Common myeloid progenitor, CD34-positive (primary cell): ENCODE results near the gene B3GNT5.

Experiments used
- CTCF ChIA-PET: fragments of 350-600 bp; sonication (Branson Sonifier 250); formaldehyde crosslinking; loops from one replicate; lab custom pipeline; 2021; ENCODE audit warnings: antibody characterized with exemption; lab: Charles Lee
- POLR2A ChIA-PET: fragments of 350-600 bp; sonication (Branson Sonifier 250); formaldehyde crosslinking; loops from one replicate; lab custom pipeline; 2021; ENCODE audit warnings: antibody characterized with exemption; lab: Charles Lee
- DNase-seq, 3 donors: peaks; one replicate each; pipeline versions ENCODE4 v3.0.0 to v3.0.0-alpha.2; 2013
- H3K27ac ChIP-seq, 2 experiments: 1 replicate in 1 of 2; 2 replicates in 1 of 2; pipeline ENCODE4 v1.7.0; 2013; ENCODE audit warnings: inconsistent platforms in 2 of 2, low read length in 2 of 2, mild to moderate bottlenecking in 2 of 2, low read depth in 1 of 2, moderate library complexity in 1 of 2; ENCODE audit not compliant: severe bottlenecking in 2 of 2, insufficient read depth in 1 of 2, poor library complexity in 1 of 2
- H3K27me3 ChIP-seq, 5 experiments: replicated peaks in 2 of 5; 1 replicate in 3 of 5; 2 replicates in 2 of 5; pipeline versions ENCODE4 v1.6.1 to v1.7.0; 2013; ENCODE audit warnings: low read length in 4 of 5, mild to moderate bottlenecking in 2 of 5, moderate library complexity in 2 of 5, inconsistent platforms in 1 of 5; ENCODE audit not compliant: insufficient read depth in 5 of 5, control insufficient read depth in 4 of 5
- H3K36me3 ChIP-seq, 4 experiments: 1 replicate in 2 of 4; 2 replicates in 2 of 4; pipeline versions ENCODE4 v1.6.1 to v1.7.0; 2013; ENCODE audit warnings: low read length in 3 of 4, control low read depth in 1 of 4, mild to moderate bottlenecking in 1 of 4; ENCODE audit not compliant: control insufficient read depth in 4 of 4, insufficient read depth in 4 of 4
- H3K4me1 ChIP-seq, 4 experiments: 1 replicate in 3 of 4; 2 replicates in 1 of 4; pipeline versions ENCODE4 v1.6.1 to v1.7.1; 2013; ENCODE audit warnings: low read length in 3 of 4, mild to moderate bottlenecking in 3 of 4, control low read depth in 1 of 4, inconsistent platforms in 1 of 4, moderate library complexity in 1 of 4; ENCODE audit not compliant: control insufficient read depth in 4 of 4, insufficient read depth in 4 of 4; ENCODE audit errors: control extremely low read depth in 1 of 4
- H3K4me3 ChIP-seq, 7 experiments: 1 replicate in 4 of 7; 2 replicates in 3 of 7; pipeline versions ENCODE4 v1.5.1 to v1.7.0; 2013; ENCODE audit warnings: mild to moderate bottlenecking in 7 of 7, low read length in 6 of 7, moderate library complexity in 6 of 7, inconsistent platforms in 2 of 7, low read depth in 2 of 7, control low read depth in 1 of 7; ENCODE audit not compliant: insufficient read depth in 4 of 7, control insufficient read depth in 1 of 7; ENCODE audit errors: extremely low read depth in 1 of 7
- H3K9me3 ChIP-seq, 5 experiments: 1 replicate in 4 of 5; 2 replicates in 1 of 5; pipeline versions ENCODE4 v1.6.1 to v1.7.1; 2013; ENCODE audit warnings: low read length in 4 of 5, mild to moderate bottlenecking in 2 of 5, inconsistent platforms in 1 of 5, low read depth in 1 of 5, moderate library complexity in 1 of 5; ENCODE audit not compliant: control insufficient read depth in 4 of 5, insufficient read depth in 2 of 5; ENCODE audit errors: control extremely low read depth in 1 of 5
- WGBS: methylation state at CpG from one replicate; pipeline ENCODE4 v1.1.5; 2013; ENCODE audit not compliant: insufficient coverage; 5-methylcytosine and 5-hydroxymethylcytosine counted together

Gene B3GNT5

DNA sequence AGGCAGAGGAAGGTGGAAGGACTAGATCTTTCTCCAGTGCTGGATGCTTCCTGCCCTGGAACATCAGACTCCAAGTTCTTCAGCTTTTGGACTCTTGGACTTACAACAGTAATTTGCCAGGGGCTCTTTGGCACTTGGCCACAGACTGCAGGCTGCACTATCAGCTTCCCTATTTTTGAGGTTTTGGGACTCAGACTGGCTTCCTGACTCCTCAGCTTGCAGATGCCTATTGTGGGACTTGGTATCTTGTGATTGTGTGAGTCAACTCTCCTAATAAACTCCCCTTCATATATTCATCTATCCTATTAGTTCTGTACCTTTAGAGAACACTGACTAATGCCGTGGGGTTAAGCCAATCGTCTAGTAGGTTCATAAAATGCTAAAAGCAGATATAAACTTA lies 8.8 kb upstream of the B3GNT5 start:
- DNase-seq = peak; percentile 90 to 95 (median 94)
- no CpG with 5 or more reads among the region's 2 CpGs for WGBS
- Histone ChIP-seq H3K9me3 (peaks cover 0 to 12% (median 6%) of the 10 kb centered on the region in 5 experiments), H3K27me3 (no peaks in the 10 kb centered on the region), H3K4me3 (peak overlapping the region in 2 of 7 experiments; percentile 18 to 32), H3K4me1 (peaks cover 0 to 34% (median 25%) of the 10 kb centered on the region in 4 experiments), H3K27ac (no peak overlapping the region), H3K36me3 (no peaks in the 10 kb centered on the region)
- ChIA-PET POLR2A (interaction anchor here (0.6 to 1.5 kb wide), 5 partner anchors 10 to 109 kb away, joined by 3 to 7 read pairs (median 3); no protein-coding TSS in a partner anchor), CTCF (interaction anchor here (0.9 to 2.3 kb wide), 6 partner anchors 13 to 144 kb away, joined by 3 to 6 read pairs (median 3); no protein-coding TSS in a partner anchor)

DNA sequence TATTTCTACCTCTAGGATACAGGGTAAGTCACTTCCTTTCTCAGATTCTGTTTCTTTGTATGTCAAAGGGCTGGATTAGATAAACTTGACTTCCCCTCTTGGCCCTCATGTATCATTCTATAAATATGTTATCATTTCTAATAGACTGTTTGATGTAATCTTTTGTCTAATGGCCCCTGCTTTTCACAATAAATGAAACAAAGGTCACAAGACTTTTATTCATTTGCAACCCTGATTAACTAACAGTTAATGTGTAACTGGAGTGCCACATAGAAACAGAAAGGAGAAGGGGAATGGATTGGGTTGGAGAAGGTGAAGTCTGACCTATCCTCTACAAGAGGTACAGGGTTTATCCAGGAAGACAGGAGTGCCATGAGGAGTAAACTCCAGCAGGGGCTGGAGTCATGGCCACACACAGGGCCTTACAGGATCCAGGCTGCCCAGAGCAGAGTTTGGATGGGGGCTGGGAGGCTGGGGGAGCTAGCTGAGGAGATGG lies 8.0 kb upstream of the B3GNT5 start:
- CTCF ChIA-PET = interaction anchor here (1.0 kb wide), 3 partner anchors 15 to 143 kb away, joined by 3 read pairs; no protein-coding TSS in a partner anchor
- Histone ChIP-seq H3K4me1 (peaks cover 0 to 40% (median 27%) of the 10 kb centered on the region in 4 experiments), H3K36me3 (no peaks in the 10 kb centered on the region), H3K9me3 (peaks cover 0 to 12% (median 6%) of the 10 kb centered on the region in 5 experiments), H3K27ac (no peak overlapping the region), H3K4me3 (peak overlapping the region in 2 of 7 experiments; percentile 32 to 44), H3K27me3 (no peaks in the 10 kb centered on the region)
- DNase-seq = peak in 1 of 3 donors; percentile 32
- POLR2A ChIA-PET = interaction anchor here (1.0 to 1.5 kb wide), 3 partner anchors 11 to 32 kb away, joined by 3 to 7 read pairs (median 4); no protein-coding TSS in a partner anchor

DNA sequence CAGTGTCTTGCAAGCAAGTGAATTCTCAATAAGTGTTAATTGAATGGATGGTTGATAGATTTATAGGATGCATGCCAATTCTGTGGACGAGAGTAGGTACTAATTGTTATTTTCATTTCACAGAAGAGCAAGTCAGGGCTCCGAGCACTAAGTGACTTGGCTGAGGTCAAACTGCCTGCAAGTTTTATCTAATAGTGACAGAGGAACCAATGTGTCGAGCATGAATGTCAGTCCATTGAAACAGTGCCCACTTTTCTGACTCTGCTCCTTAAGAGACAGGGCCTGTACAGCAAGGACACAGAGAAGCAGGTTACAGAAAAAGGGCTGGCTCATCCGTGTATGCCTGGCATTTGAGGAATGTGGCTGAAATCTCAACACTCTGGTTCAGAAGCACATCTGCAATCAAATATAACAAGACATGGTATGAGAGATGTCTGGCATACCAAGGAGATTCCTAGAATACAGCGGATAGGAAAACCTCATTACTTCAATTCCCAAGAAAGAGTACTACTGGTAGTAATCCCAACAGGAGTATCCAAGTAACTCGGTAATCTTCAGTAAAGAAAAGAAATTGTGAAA lies 6.0 kb upstream of the B3GNT5 start:
- POLR2A ChIA-PET = no interaction called here
- DNase-seq = peak in 1 of 3 donors; percentile 42

DNA sequence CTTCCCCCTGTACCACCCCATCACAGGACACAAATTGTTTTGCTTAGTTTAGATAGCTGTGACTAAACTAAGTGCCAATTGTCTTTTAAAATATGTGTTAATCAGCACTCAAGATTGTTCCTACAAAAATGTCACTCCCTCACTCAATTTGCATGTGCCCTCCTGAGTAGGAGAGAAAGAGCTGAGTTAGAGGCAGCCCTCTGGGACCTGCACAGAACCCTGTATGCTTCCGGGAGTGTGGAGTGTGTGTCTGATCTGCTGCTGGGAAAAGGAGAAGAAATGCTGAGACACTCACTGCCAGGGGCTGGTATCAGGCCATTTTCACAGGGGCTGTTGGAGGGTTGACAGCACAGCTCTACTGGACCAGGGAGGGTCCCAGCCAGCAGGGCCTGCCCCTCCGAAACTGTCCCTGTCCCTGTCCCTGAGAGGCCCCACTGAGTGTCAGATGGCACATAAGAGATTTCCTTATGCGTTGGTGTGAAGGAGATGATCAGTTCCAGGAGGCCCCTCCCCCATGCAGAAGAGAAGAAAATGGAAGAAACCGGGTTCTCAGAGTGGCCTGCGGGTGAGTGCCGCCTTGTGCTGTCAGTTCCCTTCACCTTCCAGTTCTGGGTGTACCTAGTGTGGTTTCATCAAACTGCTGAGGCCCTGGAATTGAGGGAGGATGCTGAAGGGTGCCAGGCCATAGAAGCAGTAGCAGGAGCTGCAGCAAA lies 3.9 kb upstream of the B3GNT5 start:
- H3K4me1 ChIP-seq = peaks cover 0 to 51% (median 30%) of the 10 kb centered on the region in 4 experiments
- peak overlapping the region in 1 of 7 experiments; percentile 26 for H3K4me3 ChIP-seq
- no peak for DNase-seq
- no peaks in the 10 kb centered on the region for H3K27me3 ChIP-seq
- H3K36me3 ChIP-seq = no peaks in the 10 kb centered on the region
- ChIA-PET CTCF (interaction anchor here (0.7 to 1.1 kb wide), 3 partner anchors 16 to 65 kb away, joined by 3 read pairs; no protein-coding TSS in a partner anchor), POLR2A (no interaction called here)
- H3K27ac ChIP-seq = no peak overlapping the region
- H3K9me3 ChIP-seq = no peaks in the 10 kb centered on the region
- 88% methylated on average over 2 of the region's 6 CpGs for WGBS

More for the DNA sequence above, 6.0 kb upstream of the B3GNT5 start:
- Histone ChIP-seq H3K9me3 (peaks cover 0 to 9% (median 3%) of the 10 kb centered on the region in 5 experiments), H3K4me3 (no peak overlapping the region), H3K27ac (no peak overlapping the region), H3K27me3 (no peaks in the 10 kb centered on the region), H3K4me1 (peaks cover 0 to 50% (median 27%) of the 10 kb centered on the region in 4 experiments), H3K36me3 (no peaks in the 10 kb centered on the region)
- CTCF ChIA-PET = interaction anchor here (0.6 kb wide), 1 partner anchor 23 kb away, joined by 3 read pairs; no protein-coding TSS in a partner anchor
- WGBS = 59% methylated on average over 4 of the region's 6 CpGs

DNA sequence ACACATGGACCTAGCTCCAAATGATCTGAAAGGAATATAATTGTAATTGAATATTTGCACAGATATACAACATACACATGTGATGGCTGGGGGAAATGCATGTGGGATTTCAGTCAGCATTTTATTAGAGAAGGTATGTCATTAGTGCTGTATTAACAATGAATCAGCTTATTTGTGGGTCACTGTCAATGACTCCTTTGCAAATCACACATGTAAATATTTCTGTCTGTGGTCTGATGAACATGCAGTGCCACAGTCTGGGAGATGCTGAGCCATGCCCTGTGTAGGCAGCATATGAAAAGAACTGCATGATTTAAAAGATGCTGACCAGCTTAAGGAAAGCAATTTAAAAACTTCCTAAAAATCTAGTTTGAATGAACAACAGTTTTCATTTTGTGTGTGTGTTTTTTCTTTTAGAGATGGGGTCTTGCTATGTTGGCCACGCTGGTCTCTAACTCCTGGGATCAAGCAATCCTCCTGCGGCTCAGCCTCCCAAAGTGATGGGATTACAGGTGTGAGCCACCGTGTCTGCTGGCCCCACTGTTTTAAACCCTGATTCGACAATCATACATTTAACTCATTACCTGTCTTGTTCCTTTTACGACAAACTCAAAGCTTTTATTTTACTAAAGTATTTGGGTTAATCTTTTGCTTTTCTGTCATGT lies 803 bp upstream of the B3GNT5 start:
- H3K9me3 ChIP-seq = no peaks in the 10 kb centered on the region
- H3K4me1 ChIP-seq = peaks cover 6 to 42% (median 17%) of the 10 kb centered on the region in 4 experiments
- no peaks in the 10 kb centered on the region for H3K27me3 ChIP-seq
- no peaks in the 10 kb centered on the region for H3K36me3 ChIP-seq
- ChIA-PET CTCF (interaction anchor here (1.0 to 3.7 kb wide), 11 partner anchors 12 to 130 kb away, joined by 3 to 24 read pairs (median 5); no protein-coding TSS in a partner anchor), POLR2A (interaction anchor here (0.5 to 1.3 kb wide), 3 partner anchors 8 to 39 kb away, joined by 3 to 6 read pairs (median 3); no protein-coding TSS in a partner anchor)
- H3K27ac ChIP-seq = no peak overlapping the region
- H3K4me3 ChIP-seq = peak overlapping the region in 5 of 7 experiments; percentile 83 to 97 (median 90)
- peak in 1 of 3 donors; percentile 27 for DNase-seq
- WGBS = no CpG with 5 or more reads among the region's 5 CpGs
